Gastroesophageal sphincter (tissue), 4 donors: ENCODE data around the gene AP4E1. TPM values are rescaled to one million over a fixed set of nuclear protein-coding genes. Genes with fewer than 3 reads are reported as not detected.

Source experiments
- ATAC-seq: fragments of 150-250 bp; one replicate; pipeline ENCODE4 v1.9.1; 2016; ENCODE audit warnings: mild to moderate bottlenecking, moderate library complexity
- H3K27ac ChIP-seq, 4 donors: fragments of 200-600 bp; sonication (generic) in 3 of 4; 1 replicate in 3 of 4; 2 replicates in 1 of 4; pipeline ENCODE4 v1.5.1; 2016 to 2019
- H3K27me3 ChIP-seq: fragments of 200-600 bp; sonication (generic); one replicate; pipeline ENCODE4 v1.5.1; 2019
- H3K36me3 ChIP-seq, 2 donors: fragments of 200-600 bp; sonication (generic); one replicate each; pipeline ENCODE4 v1.5.1; 2019; ENCODE audit warnings: control low read depth in 1 of 2
- H3K4me1 ChIP-seq, 3 donors: fragments of 200-600 bp; sonication (generic); 1 replicate in 2 of 3; 2 replicates in 1 of 3; pipeline ENCODE4 v1.5.1; 2016 to 2019; ENCODE audit warnings: control low read depth in 2 of 3
- H3K4me3 ChIP-seq, 2 donors: fragments of 200-600 bp; sonication (generic); one replicate each; pipeline ENCODE4 v1.5.1; 2019; ENCODE audit warnings: mild to moderate bottlenecking in 1 of 2, moderate library complexity in 1 of 2
- H3K9me3 ChIP-seq, 3 donors: fragments of 200-600 bp; sonication (generic); one replicate each; pipeline ENCODE4 v1.5.1; 2017 to 2019; ENCODE audit warnings: control low read depth in 2 of 3
- CTCF ChIP-seq, 4 experiments: fragments of 200-600 bp in 2 of 4; fragments of 450-650 bp in 2 of 4; sonication (generic) in 1 of 4; IDR thresholded peaks; one replicate each; pipeline ENCODE4 v1.5.1; 2017 to 2019; ENCODE audit warnings: antibody characterized with exemption in 4 of 4, mild to moderate bottlenecking in 2 of 4, moderate library complexity in 2 of 4
- EP300 ChIP-seq: sonication (generic); formaldehyde crosslinking; IDR thresholded peaks from one replicate; pipeline ENCODE4 v1.6.1; 2017; ENCODE audit warnings: antibody characterized with exemption, mild to moderate bottlenecking
- POLR2A ChIP-seq, 2 donors: fragments of 450-650 bp; IDR thresholded peaks; one replicate each; pipeline ENCODE4 v1.6.1; 2017; ENCODE audit warnings: antibody characterized with exemption in 2 of 2, mild to moderate bottlenecking in 2 of 2, moderate library complexity in 1 of 2
- POLR2AphosphoS5 ChIP-seq: sonication (generic); formaldehyde crosslinking; IDR thresholded peaks from one replicate; pipeline ENCODE4 v1.6.1; 2017; ENCODE audit warnings: antibody characterized with exemption
- WGBS, 2 donors: methylation state at CpG; one replicate each; pipeline ENCODE4 v1.1.5; 2018; ENCODE audit warnings: low coverage in 1 of 2; 5-methylcytosine and 5-hydroxymethylcytosine counted together
- total RNA-seq, 4 donors: library from RNA; depleted of rRNA; stranded (reverse); fragments of >200 nt; gene quantifications; one replicate each; pipeline ENCODE4 v1.1.0, GENCODE V29; 2016

Gene AP4E1
- total RNA-seq, 4 donors from 2014 or later = 10.6 to 18.5 (median 14.0) TPM

- TF ChIP-seq EP300 (no peak), POLR2AphosphoS5 (no peak), POLR2A (IDR thresholded peaks at IDR 0.05) (no peak), CTCF (IDR thresholded peaks at IDR 0.05) (no peak)
Observed at GRCh38 chr15:50883903-50884302, 24.6 kb upstream of the AP4E1 start.

GRCh38 chr15:50884540-50884939, 23.9 kb upstream of the AP4E1 start:
- Histone ChIP-seq H3K4me1 (peaks cover 0 to 14% (median 0%) of the 10 kb centered on the region in 3 donors), H3K27ac (peak overlapping the region in 1 of 4 donors; percentile 72), H3K4me3 (no peak overlapping the region), H3K36me3 (no peaks in the 10 kb centered on the region), H3K27me3 (no peaks in the 10 kb centered on the region), H3K9me3 (no peaks in the 10 kb centered on the region)
- ATAC-seq = no peak
- TF ChIP-seq CTCF (IDR thresholded peaks at IDR 0.05) (no peak), EP300 (no peak), POLR2A (IDR thresholded peaks at IDR 0.05) (no peak), POLR2AphosphoS5 (no peak)
- WGBS, 2 donors = 72 to 93% methylated on average over 5 of the region's 5 CpGs

More at GRCh38 chr15:50883903-50884302, 24.6 kb upstream of the AP4E1 start:
- ATAC-seq = no peak
- H3K4me1 ChIP-seq = peaks cover 0 to 14% (median 0%) of the 10 kb centered on the region in 3 donors
- no peak overlapping the region for H3K4me3 ChIP-seq
- no peaks in the 10 kb centered on the region for H3K27me3 ChIP-seq
- H3K27ac ChIP-seq = no peak overlapping the region
- WGBS, 2 donors = no CpG with 5 or more reads among the region's 2 CpGs
- no peaks in the 10 kb centered on the region for H3K9me3 ChIP-seq
- no peaks in the 10 kb centered on the region for H3K36me3 ChIP-seq

GRCh38 chr15:50886139-50886467, 22.4 kb upstream of the AP4E1 start:
- TF ChIP-seq POLR2A (IDR thresholded peaks at IDR 0.05) = no peak
- no peak for TF ChIP-seq CTCF (IDR thresholded peaks at IDR 0.05)
- no peak for TF ChIP-seq EP300
- no peak for TF ChIP-seq POLR2AphosphoS5
- Histone ChIP-seq H3K4me1 (peaks cover 0 to 14% (median 0%) of the 10 kb centered on the region in 3 donors), H3K27ac (peak overlapping the region in 1 of 4 donors; percentile 72), H3K4me3 (no peak overlapping the region), H3K27me3 (no peaks in the 10 kb centered on the region), H3K36me3 (no peaks in the 10 kb centered on the region), H3K9me3 (peaks cover 0 to 4% (median 0%) of the 10 kb centered on the region in 3 donors)
- no peak for ATAC-seq

GRCh38 chr15:50886611-50887345, 21.7 kb upstream of the AP4E1 start:
- H3K4me1 ChIP-seq = peaks cover 0 to 14% (median 0%) of the 10 kb centered on the region in 3 donors
- no peaks in the 10 kb centered on the region for H3K36me3 ChIP-seq
- TF ChIP-seq CTCF (IDR thresholded peaks at IDR 0.05) (no peak), EP300 (no peak), POLR2A (IDR thresholded peaks at IDR 0.05) (no peak), POLR2AphosphoS5 (no peak)
- no peak overlapping the region for H3K27ac ChIP-seq
- no peak overlapping the region for H3K4me3 ChIP-seq
- no peak for ATAC-seq
- H3K27me3 ChIP-seq = no peaks in the 10 kb centered on the region
- 80 to 92% methylated on average over 2 of the region's 2 CpGs for WGBS, 2 donors
- H3K9me3 ChIP-seq = peaks cover 0 to 10% (median 0%) of the 10 kb centered on the region in 3 donors

- no peak for ATAC-seq
- Histone ChIP-seq H3K4me3 (no peak overlapping the region), H3K27ac (no peak overlapping the region), H3K36me3 (no peaks in the 10 kb centered on the region), H3K9me3 (peaks cover 0 to 10% (median 0%) of the 10 kb centered on the region in 3 donors), H3K4me1 (peaks cover 0 to 14% (median 0%) of the 10 kb centered on the region in 3 donors), H3K27me3 (no peaks in the 10 kb centered on the region)
- no peak for TF ChIP-seq POLR2A (IDR thresholded peaks at IDR 0.05)
- no peak for TF ChIP-seq POLR2AphosphoS5
- WGBS, 2 donors = 80% methylated on average over 3 of the region's 3 CpGs; no CpG with 5 or more reads in 1 of the 2 donors
Observed at GRCh38 chr15:50888054-50888453, 20.4 kb upstream of the AP4E1 start.
